Measurements from ENCODE around the gene LRMDA.

- TF ChIP-seq CTCF (IDR thresholded peaks at IDR 0.05) (no peak), POLR2A (IDR thresholded peaks at IDR 0.05) (no peak)
Measured at GRCh38 chr10:75782463-75783248, 351.2 kb downstream of the LRMDA start.
